Natural killer cell (primary cell): ENCODE data around the gene CAMTA1. TPM values are rescaled to one million over a fixed set of nuclear protein-coding genes. Genes with fewer than 3 reads are reported as not detected.

Experiments used
- ATAC-seq, 3 donors: fragments of 150-1000 bp in 2 of 3; fragments of 200-7000 bp in 1 of 3; cut with Tn5 transposase; 1 replicate in 1 of 3; 2 replicates in 2 of 3; pipeline ENCODE4 v1.10.0; 2021; ENCODE audit warnings: mild to moderate bottlenecking in 2 of 3, moderate library complexity in 2 of 3
- DNase-seq, 2 donors: peaks; one replicate each; pipeline versions ENCODE4 v3.0.0 to v3.0.0-alpha.2; 2013 to 2021; ENCODE audit warnings: mixed read lengths in 1 of 2
- H3K27ac ChIP-seq: one replicate; pipeline ENCODE4 v1.5.1; 2013; ENCODE audit warnings: mild to moderate bottlenecking, low read length
- H3K27me3 ChIP-seq: one replicate; pipeline ENCODE4 v1.6.1; 2013; ENCODE audit warnings: low read length; ENCODE audit not compliant: control insufficient read depth, insufficient read depth
- H3K36me3 ChIP-seq: one replicate; pipeline ENCODE4 v1.6.1; 2013; ENCODE audit warnings: low read length; ENCODE audit not compliant: control insufficient read depth, insufficient read depth
- H3K4me1 ChIP-seq: one replicate; pipeline ENCODE4 v1.6.1; 2013; ENCODE audit warnings: low read length; ENCODE audit not compliant: control insufficient read depth, insufficient read depth
- H3K4me3 ChIP-seq: one replicate; pipeline ENCODE4 v1.5.1; 2013; ENCODE audit warnings: low read length
- H3K9me3 ChIP-seq: one replicate; pipeline ENCODE4 v1.6.1; 2013; ENCODE audit warnings: low read length; ENCODE audit not compliant: control insufficient read depth, insufficient read depth
- H3K27ac Mint-ChIP-seq, 2 donors: one replicate each; pipeline ENCODE4 v1.8.0; 2022; ENCODE audit warnings: mild to moderate bottlenecking in 2 of 2, mixed read lengths in 2 of 2, moderate library complexity in 1 of 2
- H3K27me3 Mint-ChIP-seq, 2 donors: one replicate each; pipeline ENCODE4 v1.8.0; 2022; ENCODE audit warnings: low read depth in 2 of 2, mixed read lengths in 2 of 2
- H3K36me3 Mint-ChIP-seq: one replicate; pipeline ENCODE4 v1.8.0; 2022; ENCODE audit warnings: mixed read lengths
- H3K4me1 Mint-ChIP-seq, 2 donors: one replicate each; pipeline ENCODE4 v1.8.0; 2022; ENCODE audit warnings: mixed read lengths in 2 of 2
- H3K4me3 Mint-ChIP-seq: one replicate; pipeline ENCODE4 v1.8.0; 2022; ENCODE audit warnings: mild to moderate bottlenecking, moderate library complexity, mixed read lengths
- H3K9me3 Mint-ChIP-seq, 2 donors: one replicate each; pipeline ENCODE4 v1.8.0; 2022; ENCODE audit warnings: mixed read lengths in 2 of 2
- WGBS: methylation state at CpG from one replicate; pipeline ENCODE4 v1.1.7; 2013; ENCODE audit warnings: missing lambda C conversion rate; ENCODE audit not compliant: insufficient coverage; 5-methylcytosine and 5-hydroxymethylcytosine counted together
- intact Hi-C: fragments of 100-400 bp; cut with micrococcal nuclease; formaldehyde crosslinking; loops from one replicate; pipeline ENCODE4 v1.14.2; 2022
- total RNA-seq, 4 donors: library from RNA; stranded (reverse); fragments of 120-200 nt in 1 of 4; gene quantifications; one replicate each; pipeline versions ENCODE4 v1.2.3 to v1.2.4, GENCODE V29; 2013 to 2022
- TF ChIP-seq, protein P1 (sequence below): fragments of 200-600 bp; IDR thresholded peaks from one replicate; pipeline ENCODE4 v1.8.0; 2022; ENCODE audit warnings: antibody characterized with exemption

Gene CAMTA1
- total RNA-seq, 3 donors from 2014 or later (not counting 1 experiment from before 2014, with no cell fraction given) = 40.6 to 53.3 (median 44.9) TPM

DNA sequence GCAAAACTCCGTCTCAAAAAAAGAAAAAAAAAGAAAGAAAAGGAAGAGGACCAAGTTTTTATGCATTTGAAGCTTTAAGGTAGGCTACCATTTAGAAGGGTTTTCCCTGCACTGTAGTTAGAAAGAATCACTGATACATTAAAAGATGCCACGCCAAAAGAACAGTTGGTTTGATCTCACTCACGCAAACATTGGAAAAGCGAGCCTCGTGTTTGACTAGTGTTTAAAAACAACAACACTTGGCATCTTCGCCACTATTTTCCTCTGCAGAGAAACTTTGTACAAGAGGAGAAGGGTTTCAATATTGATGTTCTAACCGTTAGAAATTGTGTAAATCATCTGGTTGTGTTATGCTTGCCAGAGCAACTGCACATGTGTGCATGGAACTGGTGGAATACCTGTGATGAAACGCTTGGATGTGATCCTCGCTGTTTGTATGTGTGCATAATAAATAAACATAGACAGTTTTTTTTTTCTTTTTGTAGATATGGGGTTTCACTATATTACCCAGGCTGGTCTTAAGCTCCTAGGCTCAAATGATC, 24.0 kb upstream of the CAMTA1 start:
- no peaks in the 10 kb centered on the region for H3K36me3 Mint-ChIP-seq
- H3K4me3 ChIP-seq = no peak overlapping the region
- H3K9me3 ChIP-seq = no peaks in the 10 kb centered on the region
- ATAC-seq (no peak), DNase-seq (no peak)
- WGBS = 90% methylated on average over 9 of the region's 9 CpGs
- no peak overlapping the region for H3K4me3 Mint-ChIP-seq
- H3K27ac Mint-ChIP-seq = no peak overlapping the region
- intact Hi-C loops = no loop called here
- H3K27me3 ChIP-seq = no peaks in the 10 kb centered on the region
- TF ChIP-seq, protein P1, sequence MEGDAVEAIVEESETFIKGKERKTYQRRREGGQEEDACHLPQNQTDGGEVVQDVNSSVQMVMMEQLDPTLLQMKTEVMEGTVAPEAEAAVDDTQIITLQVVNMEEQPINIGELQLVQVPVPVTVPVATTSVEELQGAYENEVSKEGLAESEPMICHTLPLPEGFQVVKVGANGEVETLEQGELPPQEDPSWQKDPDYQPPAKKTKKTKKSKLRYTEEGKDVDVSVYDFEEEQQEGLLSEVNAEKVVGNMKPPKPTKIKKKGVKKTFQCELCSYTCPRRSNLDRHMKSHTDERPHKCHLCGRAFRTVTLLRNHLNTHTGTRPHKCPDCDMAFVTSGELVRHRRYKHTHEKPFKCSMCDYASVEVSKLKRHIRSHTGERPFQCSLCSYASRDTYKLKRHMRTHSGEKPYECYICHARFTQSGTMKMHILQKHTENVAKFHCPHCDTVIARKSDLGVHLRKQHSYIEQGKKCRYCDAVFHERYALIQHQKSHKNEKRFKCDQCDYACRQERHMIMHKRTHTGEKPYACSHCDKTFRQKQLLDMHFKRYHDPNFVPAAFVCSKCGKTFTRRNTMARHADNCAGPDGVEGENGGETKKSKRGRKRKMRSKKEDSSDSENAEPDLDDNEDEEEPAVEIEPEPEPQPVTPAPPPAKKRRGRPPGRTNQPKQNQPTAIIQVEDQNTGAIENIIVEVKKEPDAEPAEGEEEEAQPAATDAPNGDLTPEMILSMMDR = no peak
- no peak overlapping the region for H3K27ac ChIP-seq
- H3K4me1 Mint-ChIP-seq = no peaks in the 10 kb centered on the region
- H3K9me3 Mint-ChIP-seq = no peaks in the 10 kb centered on the region
- peaks cover 5 to 6% of the 10 kb centered on the region in 2 donors for H3K27me3 Mint-ChIP-seq
- no peaks in the 10 kb centered on the region for H3K36me3 ChIP-seq
- no peaks in the 10 kb centered on the region for H3K4me1 ChIP-seq

DNA sequence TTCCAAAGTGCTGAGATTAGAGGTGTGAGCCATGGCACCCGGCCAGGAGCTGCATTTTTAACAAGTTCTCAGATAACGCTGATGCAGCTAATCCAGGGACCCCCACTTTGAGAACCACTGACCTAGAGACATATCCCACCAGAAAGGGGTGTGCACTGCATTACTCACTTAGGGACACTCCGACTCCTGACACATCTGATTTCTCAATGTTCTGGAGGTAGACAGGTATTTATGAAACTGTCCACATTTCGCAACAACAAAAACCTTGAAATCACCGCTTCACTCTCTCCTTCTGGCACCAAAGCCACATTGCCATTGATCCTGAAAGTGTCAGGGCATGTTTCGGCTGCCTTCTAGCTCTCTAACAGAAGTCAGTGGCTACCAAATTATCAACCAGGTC, 23.2 kb upstream of the CAMTA1 start:
- intact Hi-C loops = no loop called here

DNA sequence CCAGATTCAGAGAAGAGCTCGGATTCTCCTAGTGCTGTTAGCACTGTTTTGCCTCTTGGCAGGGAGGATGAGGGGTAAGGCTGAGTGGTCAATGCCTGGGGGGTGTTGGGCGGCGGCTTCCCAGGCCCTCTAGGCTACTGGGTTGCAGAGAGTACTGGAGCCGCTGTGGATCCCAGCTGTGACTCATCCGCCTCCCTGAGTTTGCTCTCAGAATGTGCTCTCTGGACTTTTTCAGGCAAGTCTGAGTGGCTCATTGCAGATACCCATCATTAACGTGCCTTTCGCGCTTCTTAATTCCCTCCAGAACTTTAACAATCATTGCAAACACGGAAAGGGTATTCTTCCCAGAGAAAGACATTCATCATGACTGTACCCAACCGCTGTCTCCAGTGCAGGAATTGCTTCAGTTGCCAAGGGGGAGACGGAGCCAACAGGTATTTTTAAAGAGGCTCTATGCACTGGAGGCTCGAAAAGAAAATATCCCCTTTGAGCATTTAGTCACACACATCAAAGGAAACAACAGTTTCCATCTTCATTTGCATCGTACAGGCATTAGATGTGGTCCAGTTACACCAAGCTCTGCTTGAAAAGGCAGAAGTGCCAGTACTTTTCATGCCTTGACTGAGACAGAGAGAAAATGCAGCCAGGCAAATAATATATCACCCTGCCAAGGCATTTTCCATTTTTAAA, 14.4 kb upstream of the CAMTA1 start:
- no peak for DNase-seq
- peaks cover 2 to 22% of the 10 kb centered on the region in 2 donors for H3K27me3 Mint-ChIP-seq
- H3K9me3 Mint-ChIP-seq = no peaks in the 10 kb centered on the region
- ATAC-seq = no peak
- no peaks in the 10 kb centered on the region for H3K4me1 ChIP-seq
- 67% methylated on average over 13 of the region's 13 CpGs for WGBS
- H3K36me3 ChIP-seq = no peaks in the 10 kb centered on the region
- H3K4me1 Mint-ChIP-seq = no peaks in the 10 kb centered on the region
- TF ChIP-seq, protein P1 = no peak
- H3K27me3 ChIP-seq = no peaks in the 10 kb centered on the region
- H3K27ac ChIP-seq = no peak overlapping the region
- H3K36me3 Mint-ChIP-seq = no peaks in the 10 kb centered on the region
- intact Hi-C loops = no loop called here
- H3K4me3 ChIP-seq = no peak overlapping the region
- H3K9me3 ChIP-seq = no peaks in the 10 kb centered on the region
- no peak overlapping the region for H3K4me3 Mint-ChIP-seq
- H3K27ac Mint-ChIP-seq = no peak overlapping the region

More for the DNA sequence above, 23.2 kb upstream of the CAMTA1 start:
- ATAC-seq = no peak
- TF ChIP-seq, protein P1 = no peak
- Mint-ChIP-seq H3K36me3 (no peaks in the 10 kb centered on the region), H3K27ac (no peak overlapping the region), H3K4me3 (no peak overlapping the region), H3K4me1 (no peaks in the 10 kb centered on the region), H3K27me3 (peaks cover 0 to 5% of the 10 kb centered on the region in 2 donors), H3K9me3 (no peaks in the 10 kb centered on the region)
- H3K9me3 ChIP-seq = no peaks in the 10 kb centered on the region
- no peaks in the 10 kb centered on the region for H3K4me1 ChIP-seq
- WGBS = 88% methylated on average over 6 of the region's 6 CpGs
- no peak for DNase-seq
- no peak overlapping the region for H3K27ac ChIP-seq
- no peak overlapping the region for H3K4me3 ChIP-seq
- H3K36me3 ChIP-seq = no peaks in the 10 kb centered on the region
- H3K27me3 ChIP-seq = no peaks in the 10 kb centered on the region

DNA sequence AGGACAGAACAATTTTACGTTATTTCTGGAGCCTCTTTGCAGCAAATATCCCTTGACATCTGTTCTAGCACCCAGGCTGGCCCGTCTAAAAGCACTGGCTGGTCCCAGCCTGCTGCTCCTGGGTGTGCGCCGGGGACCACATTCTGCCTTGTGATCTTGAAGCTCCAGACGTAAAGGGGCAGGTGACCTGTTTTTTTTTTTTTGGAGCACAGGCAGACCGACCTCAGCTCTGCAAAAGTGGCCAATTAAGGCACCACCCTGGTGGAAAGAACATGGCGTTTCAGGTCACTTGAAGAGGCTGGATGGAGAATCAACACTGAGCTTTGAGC, 13.8 kb upstream of the CAMTA1 start:
- no peak overlapping the region for H3K4me3 Mint-ChIP-seq
- H3K27ac ChIP-seq = no peak overlapping the region
- no peaks in the 10 kb centered on the region for H3K4me1 ChIP-seq
- H3K9me3 ChIP-seq = no peaks in the 10 kb centered on the region
- H3K36me3 Mint-ChIP-seq = no peaks in the 10 kb centered on the region
- no peak for ATAC-seq
- no peaks in the 10 kb centered on the region for H3K27me3 ChIP-seq
- peaks cover 2 to 22% of the 10 kb centered on the region in 2 donors for H3K27me3 Mint-ChIP-seq
- no peak overlapping the region for H3K27ac Mint-ChIP-seq
- DNase-seq = no peak
- no peaks in the 10 kb centered on the region for H3K9me3 Mint-ChIP-seq
- 77% methylated on average over 7 of the region's 7 CpGs for WGBS
- H3K36me3 ChIP-seq = no peaks in the 10 kb centered on the region
- TF ChIP-seq, protein P1 = no peak
- H3K4me1 Mint-ChIP-seq = no peaks in the 10 kb centered on the region
- H3K4me3 ChIP-seq = no peak overlapping the region
- intact Hi-C loops = no loop called here
